Fibroblast of lung (primary cell): Measurements from ENCODE around the gene LCA5L.

Source experiments
- CTCF ChIP-seq, 2 donors: IDR thresholded peaks in 1 of 2; conservative IDR thresholded peaks in 1 of 2; 1 replicate in 1 of 2; 2 replicates in 1 of 2; pipeline ENCODE4 v1.5.1; 2011 to 2012; ENCODE audit warnings: low read length in 2 of 2, control low read depth in 1 of 2, inconsistent platforms in 1 of 2, low read depth in 1 of 2, mild to moderate bottlenecking in 1 of 2
- EZH2 ChIP-seq: IDR thresholded peaks from 2 replicates; pipeline ENCODE4 v1.5.1; 2012; ENCODE audit warnings: low read length, control low read depth, mild to moderate bottlenecking; ENCODE audit errors: missing control alignments

- no peak for TF ChIP-seq EZH2
- no peak for TF ChIP-seq CTCF (conservative IDR thresholded peaks at IDR 0.05 in 1 of 2, IDR thresholded peaks at IDR 0.05 in 1 of 2; ENCODE audit: low read depth in 1 of 2, low read length in 2 of 2)
These were observed 68.0 kb downstream of the LCA5L start for GRCh38 chr21:39377444-39378050.
